ENCODE measurements around the gene HOXA4. TPM values are rescaled to one million over a fixed set of nuclear protein-coding genes. Genes with fewer than 3 reads are reported as not detected.

The HOXA4 gene
- total RNA-seq, 1 donor from 2014 or later, result 0.30 TPM

- Mint-ChIP-seq H3K4me3 (ENCODE audit: unreplicated experiment) (peak overlapping the region; percentile 96), H3K27ac (ENCODE audit: unreplicated experiment) (peak overlapping the region; percentile 99), H3K27me3 (ENCODE audit: low read depth) (peaks cover 39% of the 10 kb centered on the region), H3K4me1 (ENCODE audit: low read depth) (peaks cover 84% of the 10 kb centered on the region), H3K9me3 (ENCODE audit: low read depth) (no peaks in the 10 kb centered on the region), H3K36me3 (ENCODE audit: low read depth) (peaks cover 18% of the 10 kb centered on the region)
- no peak for DNase-seq (ENCODE audit: low spot score)
- TF ChIP-seq CTCF (IDR thresholded peaks at IDR 0.05), result no peak
These were observed 26.1 kb downstream of the HOXA4 start for GRCh38 chr7:27104341-27105058.

GRCh38 chr7:27103489-27104226 is 26.9 kb downstream of the HOXA4 start:
- Mint-ChIP-seq H3K9me3 (ENCODE audit: low read depth) (no peaks in the 10 kb centered on the region), H3K27me3 (ENCODE audit: low read depth) (peaks cover 40% of the 10 kb centered on the region), H3K4me3 (ENCODE audit: unreplicated experiment) (peak overlapping the region; percentile 96), H3K36me3 (ENCODE audit: low read depth) (peaks cover 17% of the 10 kb centered on the region), H3K4me1 (ENCODE audit: low read depth) (peaks cover 90% of the 10 kb centered on the region), H3K27ac (ENCODE audit: unreplicated experiment) (peak overlapping the region; percentile 99)
- DNase-seq (ENCODE audit: low spot score), result no peak
- TF ChIP-seq CTCF (IDR thresholded peaks at IDR 0.05), result no peak

GRCh38 chr7:27102581-27103442 is 27.7 kb downstream of the HOXA4 start, which contains the start of gene HOXA2:
Gene HOXA2, minus strand, starts transcription at chr7:27102683. Its CDS starts 183 bp downstream, at chr7:27102500.
- DNase-seq (ENCODE audit: low spot score), result no peak
- H3K9me3 Mint-ChIP-seq (ENCODE audit: low read depth), result no peaks in the 10 kb centered on the region
- H3K27ac Mint-ChIP-seq (ENCODE audit: unreplicated experiment), result peak within 1 kb of the TSS; percentile 99
- no peak for TF ChIP-seq CTCF (IDR thresholded peaks at IDR 0.05)
- peaks cover 17% of the 10 kb centered on the region for H3K36me3 Mint-ChIP-seq (ENCODE audit: low read depth)
- H3K4me3 Mint-ChIP-seq (ENCODE audit: unreplicated experiment), result peak within 1 kb of the TSS; percentile 96
- H3K27me3 Mint-ChIP-seq (ENCODE audit: low read depth), result peaks cover 38% of the 10 kb centered on the region
- peaks cover 86% of the 10 kb centered on the region for H3K4me1 Mint-ChIP-seq (ENCODE audit: low read depth)

GRCh38 chr7:27101957-27102580 is 28.5 kb downstream of the HOXA4 start:
- Mint-ChIP-seq H3K27ac (ENCODE audit: unreplicated experiment) (peak overlapping the region; percentile 99), H3K4me1 (ENCODE audit: low read depth) (peaks cover 85% of the 10 kb centered on the region), H3K36me3 (ENCODE audit: low read depth) (peaks cover 20% of the 10 kb centered on the region), H3K4me3 (ENCODE audit: unreplicated experiment) (peak overlapping the region; percentile 96), H3K9me3 (ENCODE audit: low read depth) (no peaks in the 10 kb centered on the region), H3K27me3 (ENCODE audit: low read depth) (peaks cover 38% of the 10 kb centered on the region)
- DNase-seq (ENCODE audit: low spot score), result no peak
- TF ChIP-seq CTCF (IDR thresholded peaks at IDR 0.05), result no peak

All from chondrocyte (in vitro differentiated cells).